ENCODE results near the gene SMARCD2.
"Not testable (repeated sequence)": the region's sequence is repeated elsewhere in the genome, so short reads cannot be mapped to it uniquely, and the experiment has no call there.

Gene SMARCD2

DNA sequence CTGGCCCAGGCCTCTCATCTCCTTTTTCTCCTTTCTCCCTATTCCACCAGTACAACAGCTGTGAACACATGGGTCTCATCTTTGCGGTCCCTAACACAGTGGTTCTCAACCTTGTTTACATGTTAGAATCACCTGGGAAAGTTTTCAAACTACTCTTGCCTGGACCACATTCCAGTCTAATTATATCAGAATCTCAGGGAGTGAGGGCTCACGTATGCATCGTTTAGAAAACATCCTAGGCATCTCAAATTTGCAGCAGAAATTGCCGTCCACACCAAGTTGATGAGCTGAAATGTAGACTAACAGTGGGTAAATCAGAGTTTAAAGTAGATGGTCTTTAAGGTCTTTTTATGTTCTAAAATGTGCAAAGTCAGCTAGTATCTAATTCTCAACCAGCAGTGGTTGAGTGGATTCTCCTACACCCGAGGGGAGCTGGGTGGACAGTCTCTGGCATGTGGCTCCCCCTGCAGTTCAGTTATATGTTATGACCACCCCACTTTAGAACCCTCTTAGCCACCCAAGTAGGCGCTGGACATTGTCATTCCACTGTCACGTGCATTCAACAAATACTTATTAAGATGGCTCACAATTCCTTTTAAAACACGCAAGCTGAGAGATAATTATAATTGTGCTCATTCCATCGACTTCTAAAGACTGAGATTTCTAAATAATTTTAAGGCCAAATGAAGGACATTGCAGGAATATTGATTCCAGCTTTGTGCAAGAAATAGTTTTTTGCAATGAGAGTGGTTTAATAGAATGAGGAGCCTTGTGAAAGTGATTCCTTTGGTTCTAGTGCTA, 27.2 kb upstream of the SMARCD2 start:
- not testable (repeated sequence) for DNase-seq (ENCODE audit: low spot score in 2 of 2); H3K27ac Mint-ChIP-seq; H3K36me3 Mint-ChIP-seq; ATAC-seq; H3K4me1 Mint-ChIP-seq; H3K4me3 Mint-ChIP-seq; H3K9me3 Mint-ChIP-seq

DNA sequence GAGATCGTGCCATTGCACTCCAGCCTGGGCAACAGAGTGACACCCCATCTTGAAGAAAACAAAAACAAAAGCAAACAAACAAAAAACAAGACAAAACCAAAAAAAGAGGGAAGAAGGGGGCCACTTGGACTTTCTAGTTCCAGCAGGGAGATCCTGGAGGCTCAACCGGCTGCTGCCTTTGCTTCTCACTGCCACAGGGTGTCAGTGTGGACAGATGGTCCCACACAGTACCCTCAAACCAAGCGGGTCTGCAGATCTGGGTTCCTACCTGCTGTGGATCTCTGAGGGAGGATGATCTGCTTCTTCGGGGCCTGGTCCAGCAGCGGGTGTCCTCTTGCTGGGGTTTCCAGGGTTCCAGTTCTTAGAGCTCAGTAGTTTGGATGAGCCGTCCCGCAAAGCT, 24.1 kb upstream of the SMARCD2 start:
- not testable (repeated sequence) for H3K27ac Mint-ChIP-seq; DNase-seq (ENCODE audit: low spot score in 2 of 2); ATAC-seq; H3K4me1 Mint-ChIP-seq; H3K36me3 Mint-ChIP-seq; H3K4me3 Mint-ChIP-seq; H3K9me3 Mint-ChIP-seq

DNA sequence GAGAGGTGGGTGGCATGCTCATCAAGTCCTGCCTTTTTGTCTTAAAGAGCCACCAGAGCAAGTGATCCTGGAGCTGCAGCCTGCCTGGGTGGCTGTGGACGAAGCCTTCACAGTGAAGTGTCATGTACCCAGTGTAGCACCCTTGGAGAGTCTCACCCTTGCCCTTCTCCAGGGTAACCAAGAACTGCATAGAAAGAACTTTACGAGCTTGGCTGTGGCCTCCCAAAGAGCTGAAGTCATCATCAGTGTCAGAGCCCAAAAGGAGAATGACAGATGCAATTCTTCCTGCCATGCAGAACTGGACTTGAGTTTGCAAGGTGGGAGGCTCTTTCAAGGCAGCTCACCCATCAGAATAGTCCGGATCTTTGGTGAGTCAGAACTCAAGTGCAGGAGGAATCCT, 16.8 kb upstream of the SMARCD2 start:
- Mint-ChIP-seq H3K4me3 (no peak overlapping the region), H3K27ac (no peak overlapping the region), H3K9me3 (no peaks in the 10 kb centered on the region), H3K36me3 (no peaks in the 10 kb centered on the region), H3K4me1 (no peaks in the 10 kb centered on the region)
- no peak for DNase-seq (ENCODE audit: low spot score in 2 of 2)
- ATAC-seq, result no peak

DNA sequence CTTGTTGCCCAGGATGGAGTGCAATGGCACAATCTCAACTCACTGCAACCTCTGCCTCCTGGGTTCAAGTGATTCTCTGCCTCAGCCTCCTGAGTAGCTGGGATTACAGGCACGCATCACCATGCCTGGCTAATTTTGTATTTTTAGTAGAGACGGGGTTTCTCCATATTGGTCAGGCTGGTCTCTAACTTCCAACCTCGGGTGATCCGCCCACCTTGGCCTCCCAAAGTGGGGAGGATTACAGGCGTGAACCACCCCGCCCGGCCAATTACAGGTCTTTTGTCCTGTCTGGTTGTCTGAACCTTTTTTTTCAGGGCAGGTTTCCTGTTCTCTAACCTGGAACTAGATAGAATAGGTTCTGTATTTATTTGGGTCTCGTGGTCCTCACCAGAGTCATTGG, 13.9 kb upstream of the SMARCD2 start:
- H3K27ac Mint-ChIP-seq; H3K9me3 Mint-ChIP-seq; H3K4me1 Mint-ChIP-seq; H3K4me3 Mint-ChIP-seq; ATAC-seq; DNase-seq (ENCODE audit: low spot score in 2 of 2); H3K36me3 Mint-ChIP-seq: not testable (repeated sequence)

DNA sequence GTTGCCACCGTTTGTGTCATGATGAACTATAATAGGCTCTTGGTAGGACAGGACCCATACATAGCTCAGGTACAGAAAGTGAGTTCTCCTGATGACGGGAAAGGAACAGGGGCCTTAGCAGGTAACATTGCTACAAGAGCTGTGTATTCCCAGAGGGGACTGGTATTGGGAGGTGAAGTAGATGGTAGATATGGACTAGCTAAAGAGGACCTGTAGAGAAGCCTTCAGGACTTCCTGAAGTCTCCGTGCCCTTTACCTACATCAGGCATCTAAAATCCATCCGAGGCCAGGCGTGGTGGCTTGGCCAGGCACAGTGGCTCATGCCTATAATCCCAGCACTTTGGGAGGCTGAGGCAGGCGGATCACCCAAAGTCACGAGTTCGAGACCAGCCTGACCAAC, 12.7 kb upstream of the SMARCD2 start:
- Mint-ChIP-seq H3K4me3 (no peak overlapping the region), H3K27ac (no peak overlapping the region), H3K9me3 (no peaks in the 10 kb centered on the region), H3K36me3 (no peaks in the 10 kb centered on the region), H3K4me1 (no peaks in the 10 kb centered on the region)
- ATAC-seq (no peak), DNase-seq (ENCODE audit: low spot score in 2 of 2) (no peak)

DNA sequence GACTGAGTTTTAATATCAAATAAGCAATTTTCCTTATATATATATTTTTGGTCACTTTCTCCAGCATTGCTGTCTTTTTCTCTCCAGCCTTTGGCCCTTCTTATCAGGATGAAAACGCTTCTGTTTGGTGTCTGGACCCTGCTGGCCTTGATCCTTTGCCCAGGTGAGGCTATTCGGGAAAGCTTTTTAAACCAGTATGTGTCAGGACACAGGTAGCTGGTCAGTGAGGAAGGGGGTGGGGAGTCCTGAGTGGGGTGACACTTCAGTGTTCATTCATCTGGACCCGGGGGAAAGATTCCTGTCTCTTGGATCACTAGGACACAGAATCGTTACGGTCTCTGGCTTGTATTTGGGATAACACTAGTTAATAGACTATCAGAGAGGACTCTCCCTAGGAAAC, 12.2 kb upstream of the SMARCD2 start:
- DNase-seq (ENCODE audit: low spot score in 2 of 2), result no peak
- Mint-ChIP-seq H3K9me3 (no peaks in the 10 kb centered on the region), H3K36me3 (no peaks in the 10 kb centered on the region), H3K4me1 (no peaks in the 10 kb centered on the region), H3K27ac (no peak overlapping the region), H3K4me3 (no peak overlapping the region)
- no peak for ATAC-seq

DNA sequence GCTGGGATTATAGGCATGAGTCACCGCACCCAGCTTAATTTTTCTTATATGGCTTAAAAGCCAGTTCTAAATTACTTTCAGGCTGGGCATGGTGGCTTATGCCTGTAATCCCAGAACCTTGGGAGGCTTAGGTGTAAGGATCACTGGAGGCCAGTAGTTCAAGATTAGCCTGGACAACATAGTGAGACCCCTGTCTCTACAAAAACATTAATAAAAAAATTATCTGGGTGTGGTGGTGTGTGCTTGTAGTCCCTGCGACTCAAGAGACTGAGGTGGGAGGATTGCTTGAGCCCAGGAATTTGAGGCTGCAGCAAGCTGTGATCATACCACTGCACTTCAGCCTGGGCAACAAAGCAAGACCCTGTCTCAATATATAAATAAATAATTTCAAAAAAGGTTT, 10.8 kb upstream of the SMARCD2 start:
- Mint-ChIP-seq H3K4me3 (no peak overlapping the region), H3K4me1 (peaks cover 14% of the 10 kb centered on the region), H3K36me3 (no peaks in the 10 kb centered on the region), H3K9me3 (no peaks in the 10 kb centered on the region), H3K27ac (no peak overlapping the region)
- ATAC-seq, result no peak
- DNase-seq (ENCODE audit: low spot score in 2 of 2), result no peak

DNA sequence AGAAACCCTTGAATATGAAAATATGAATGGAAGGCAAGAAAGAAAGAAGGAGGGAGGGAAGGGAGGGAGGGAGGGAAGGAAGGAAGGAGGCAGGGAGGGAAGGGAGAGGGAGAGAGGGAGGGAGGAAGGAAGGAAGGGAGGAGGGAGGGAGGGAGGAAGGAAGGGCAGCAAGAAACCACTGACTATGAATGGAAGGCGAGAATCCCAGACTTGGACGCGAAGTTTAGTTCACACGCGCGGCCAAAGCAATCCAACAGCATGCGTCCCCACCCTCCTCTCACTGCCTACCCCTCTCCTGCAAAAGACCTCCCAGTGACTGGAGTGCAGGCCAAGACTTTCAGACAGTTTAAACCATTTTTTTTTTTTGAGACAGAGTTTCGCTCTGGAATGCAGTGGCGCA, 7.9 kb upstream of the SMARCD2 start:
- peaks cover 21% of the 10 kb centered on the region for H3K4me1 Mint-ChIP-seq
- no peak for ATAC-seq

DNA sequence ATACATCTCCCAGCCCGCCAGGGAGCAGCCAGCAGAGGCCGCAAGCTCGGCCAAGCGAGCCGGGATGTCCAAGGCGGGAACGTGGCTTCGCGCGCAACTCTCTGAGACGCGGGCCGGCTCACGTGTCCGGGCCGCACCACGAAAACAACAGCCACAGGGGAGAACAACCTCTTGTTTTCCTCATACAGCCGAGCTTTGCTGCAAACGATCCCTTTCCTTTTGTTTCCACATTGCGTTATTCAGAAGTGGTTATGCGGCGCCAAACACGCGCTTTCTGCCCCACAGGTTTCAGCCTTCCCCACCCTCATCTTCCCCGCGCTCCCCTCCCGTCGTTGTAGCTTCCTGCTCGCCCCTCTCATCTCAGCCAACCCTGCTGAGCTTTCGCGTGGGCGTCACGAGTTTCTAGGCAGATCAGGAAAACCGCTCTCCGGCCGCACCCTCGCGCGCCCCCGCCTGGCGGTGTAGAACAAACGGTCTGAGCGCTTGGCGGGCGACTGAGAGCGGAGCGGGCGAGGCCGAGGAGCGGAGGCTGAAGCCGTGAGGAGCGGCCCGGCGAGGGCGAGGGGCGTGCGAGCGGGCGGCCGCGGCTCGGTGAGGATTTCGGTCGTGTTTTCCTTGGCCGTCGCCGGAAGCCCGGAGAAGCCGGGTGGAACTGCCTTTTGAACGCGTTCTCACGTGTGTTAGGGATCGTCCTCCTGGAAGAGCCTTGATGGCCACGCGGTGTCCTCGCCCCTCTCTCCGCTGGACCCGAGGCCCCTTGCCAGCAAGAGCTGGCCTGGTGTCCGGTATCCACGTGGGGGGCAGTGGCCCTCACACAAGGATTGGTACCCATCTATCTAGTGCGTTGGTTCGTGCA, 6.6 kb upstream of the SMARCD2 start:
- peak; percentile 97 to 98 for DNase-seq (ENCODE audit: low spot score in 2 of 2)
- Mint-ChIP-seq H3K9me3 (peaks cover 5% of the 10 kb centered on the region), H3K27ac (peak overlapping the region; percentile 96), H3K4me1 (peaks cover 21% of the 10 kb centered on the region), H3K36me3 (no peaks in the 10 kb centered on the region), H3K4me3 (peak overlapping the region; percentile 66)
- ATAC-seq, result peak; percentile 94

More for the DNA sequence above, 7.9 kb upstream of the SMARCD2 start:
- peaks cover 5% of the 10 kb centered on the region for H3K9me3 Mint-ChIP-seq
- DNase-seq (ENCODE audit: low spot score in 2 of 2), result no peak
- no peak overlapping the region for H3K4me3 Mint-ChIP-seq
- H3K36me3 Mint-ChIP-seq, result no peaks in the 10 kb centered on the region
- no peak overlapping the region for H3K27ac Mint-ChIP-seq

DNA sequence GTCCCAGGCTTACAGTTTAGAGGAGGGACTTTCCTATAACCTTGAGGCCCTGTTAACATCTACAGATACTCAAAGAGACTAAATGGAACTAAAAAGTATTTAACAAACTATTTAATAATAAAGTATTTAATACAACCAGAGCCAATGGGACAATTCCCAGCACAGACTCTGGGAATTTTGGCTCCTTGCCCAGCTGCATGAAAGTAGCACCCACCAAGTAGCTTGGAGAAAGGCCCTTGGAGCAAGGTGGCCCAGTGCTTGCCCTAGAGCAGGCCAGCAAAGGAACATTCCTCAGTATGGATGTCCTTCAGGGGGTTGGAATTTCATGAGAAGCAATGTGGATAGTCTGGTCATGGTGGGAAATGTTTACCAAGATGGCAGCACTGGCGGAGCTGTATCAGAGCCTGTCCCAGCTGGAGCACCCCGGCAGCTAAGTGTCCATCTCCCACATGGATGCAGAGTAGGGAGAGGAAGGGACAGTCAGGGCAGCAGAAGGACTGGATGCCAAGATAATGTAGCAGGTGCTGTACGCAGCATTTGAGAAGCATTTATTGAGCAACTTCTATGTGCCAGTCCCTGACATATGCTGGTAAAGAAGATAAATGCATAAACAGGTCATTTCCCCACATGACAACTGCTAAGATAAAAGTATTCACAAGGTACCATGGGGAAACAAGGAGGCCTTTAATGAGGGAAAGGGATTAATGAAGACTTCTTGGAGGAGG, 5.2 kb upstream of the SMARCD2 start:
- Mint-ChIP-seq H3K4me3 (peak overlapping the region; percentile 66), H3K36me3 (peaks cover 5% of the 10 kb centered on the region), H3K9me3 (peaks cover 5% of the 10 kb centered on the region), H3K27ac (peak overlapping the region; percentile 41), H3K4me1 (peaks cover 21% of the 10 kb centered on the region)
- no peak for ATAC-seq
- no peak for DNase-seq (ENCODE audit: low spot score in 2 of 2)

DNA sequence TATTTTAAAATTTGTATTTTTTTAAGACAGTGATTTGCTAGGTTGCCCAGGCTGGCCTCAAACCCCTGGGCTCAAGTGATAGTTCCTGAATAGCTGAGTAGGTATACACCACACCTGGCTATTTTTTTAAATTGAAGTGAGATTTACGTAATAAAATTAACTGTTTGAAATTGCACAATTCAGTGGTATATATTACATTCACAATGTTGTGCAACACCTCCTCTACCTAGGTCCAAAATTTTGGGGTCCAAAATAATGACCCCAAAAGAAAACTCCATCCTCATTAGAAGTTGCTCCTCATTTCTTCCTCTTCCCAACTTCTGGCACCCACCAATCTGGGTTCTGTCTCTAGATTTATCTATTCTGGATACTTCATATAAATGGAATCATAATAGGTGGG, 3.0 kb upstream of the SMARCD2 start:
- peaks cover 23% of the 10 kb centered on the region for H3K36me3 Mint-ChIP-seq
- peaks cover 34% of the 10 kb centered on the region for H3K4me1 Mint-ChIP-seq
- DNase-seq (ENCODE audit: low spot score in 2 of 2) (no peak), ATAC-seq (no peak)
- H3K27ac Mint-ChIP-seq, result no peak overlapping the region
- H3K9me3 Mint-ChIP-seq, result peaks cover 5% of the 10 kb centered on the region
- no peak overlapping the region for H3K4me3 Mint-ChIP-seq

DNA sequence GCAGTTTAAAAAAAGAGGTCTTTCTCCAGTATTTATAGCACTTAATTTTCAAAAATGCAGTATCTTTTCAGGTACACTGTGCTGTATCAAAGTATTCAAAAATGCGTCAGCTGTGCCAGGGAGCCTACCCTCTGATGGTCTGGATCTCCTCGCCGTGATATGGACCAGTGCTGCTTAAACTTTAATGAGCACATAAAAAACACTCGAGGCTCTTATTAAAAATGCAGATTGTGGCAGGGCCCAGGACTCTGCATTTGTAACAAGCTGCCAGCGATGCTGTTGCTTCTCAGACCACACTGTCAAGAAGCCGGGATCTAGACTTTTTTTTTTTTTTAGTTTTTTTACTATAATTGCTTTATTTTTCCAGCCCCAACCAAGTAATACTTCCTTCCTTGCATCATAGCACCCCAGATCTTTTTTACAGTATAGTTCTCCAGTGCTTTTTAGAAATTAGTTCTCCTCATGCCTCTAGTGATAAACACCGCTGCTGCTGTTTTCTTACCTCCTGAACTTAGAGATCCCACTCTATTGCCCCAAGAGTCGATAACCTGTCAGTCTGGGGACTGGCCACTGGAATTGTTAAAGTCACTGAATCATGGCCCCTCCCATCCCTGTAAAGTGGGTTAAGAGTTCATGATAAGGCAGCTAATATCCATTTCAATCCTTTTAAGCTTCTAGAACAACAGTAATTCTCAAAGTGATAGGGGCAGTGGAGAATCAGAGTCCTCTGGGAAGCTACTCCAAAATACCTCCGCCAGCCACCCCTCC, 1.6 kb upstream of the SMARCD2 start:
- ATAC-seq (no peak), DNase-seq (ENCODE audit: low spot score in 2 of 2) (no peak)
- Mint-ChIP-seq H3K9me3 (peaks cover 5% of the 10 kb centered on the region), H3K36me3 (peaks cover 28% of the 10 kb centered on the region), H3K4me1 (peaks cover 32% of the 10 kb centered on the region), H3K4me3 (peak overlapping the region; percentile 89), H3K27ac (peak overlapping the region; percentile 92)

DNA sequence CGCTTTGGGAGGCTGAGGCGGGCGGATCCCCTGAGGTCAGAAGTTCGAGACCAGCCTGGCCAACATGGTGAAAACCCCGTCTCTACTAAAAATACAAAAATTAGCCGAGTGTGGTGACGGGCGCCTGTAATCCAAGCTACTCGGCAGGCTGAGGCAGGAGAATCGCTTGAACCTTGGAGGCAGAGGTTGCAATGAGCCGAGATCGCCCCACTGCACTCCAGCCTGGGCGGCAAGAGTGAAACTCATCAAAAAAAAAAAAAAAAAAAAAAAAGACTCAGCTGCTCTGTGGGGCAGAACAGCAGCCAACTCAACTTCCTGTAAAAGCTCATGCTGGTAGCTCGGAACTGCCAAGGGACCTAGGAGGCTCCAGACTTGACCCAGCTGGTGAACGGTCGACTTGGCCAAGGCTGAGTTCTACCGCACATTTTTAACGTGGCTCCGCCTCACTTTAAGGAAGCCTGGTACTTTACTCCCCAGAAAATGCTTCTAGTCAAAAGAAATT, 953 bp upstream of the SMARCD2 start:
- DNase-seq (ENCODE audit: low spot score in 2 of 2), result peak in 1 of 2 donors; percentile 64
- Mint-ChIP-seq H3K36me3 (peaks cover 29% of the 10 kb centered on the region), H3K4me1 (peaks cover 27% of the 10 kb centered on the region), H3K27ac (peak overlapping the region; percentile 92), H3K4me3 (peak overlapping the region; percentile 89)
- ATAC-seq, result peak; percentile 17
- H3K9me3 Mint-ChIP-seq, result not testable (repeated sequence)

DNA sequence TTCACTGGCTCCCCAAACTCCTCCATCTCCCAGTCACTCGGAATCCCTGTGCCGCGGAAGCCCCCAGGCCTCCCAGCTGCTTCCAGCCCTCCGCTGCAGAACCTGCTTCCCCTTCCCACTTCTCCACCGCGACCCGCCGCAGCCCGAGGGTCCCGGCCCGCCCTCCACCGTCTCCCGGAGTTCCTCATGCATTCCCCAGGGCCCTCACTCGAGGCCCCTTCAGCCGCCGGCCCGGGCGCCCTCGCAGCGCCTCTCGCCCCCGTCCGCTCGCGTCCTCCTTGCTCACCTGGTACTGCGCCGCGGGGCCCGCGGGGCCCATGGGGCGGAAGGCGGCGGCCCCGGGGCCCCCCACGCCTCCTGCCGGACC, 329 bp downstream of the SMARCD2 start:
- H3K9me3 Mint-ChIP-seq, result no peaks in the 10 kb centered on the region
- peaks cover 40% of the 10 kb centered on the region for H3K36me3 Mint-ChIP-seq
- ATAC-seq (peak; percentile 53), DNase-seq (ENCODE audit: low spot score in 2 of 2) (no peak)
- H3K4me3 Mint-ChIP-seq, result peak overlapping the region; percentile 89
- peaks cover 28% of the 10 kb centered on the region for H3K4me1 Mint-ChIP-seq
- peak overlapping the region; percentile 92 for H3K27ac Mint-ChIP-seq

Data from stimulated activated effector memory CD8-positive, alpha-beta T cell treated with anti-CD3 and anti-CD28 coated beads, Interleukin-12 subunit alpha, Interleukin-12 subunit beta, amount 100 ng/mL, for 72 hours (primary cell).